HCEC 1CT (cell line): Measurements from ENCODE around the gene NOSTRIN.
"Not testable (repeated sequence)": the region's sequence is repeated elsewhere in the genome, so short reads cannot be mapped to it uniquely, and the experiment has no call there.

Experiments used
- DNase-seq: peaks from one replicate; pipeline ENCODE4 v3.0.0-alpha.2; 2017

NOSTRIN gene

DNA sequence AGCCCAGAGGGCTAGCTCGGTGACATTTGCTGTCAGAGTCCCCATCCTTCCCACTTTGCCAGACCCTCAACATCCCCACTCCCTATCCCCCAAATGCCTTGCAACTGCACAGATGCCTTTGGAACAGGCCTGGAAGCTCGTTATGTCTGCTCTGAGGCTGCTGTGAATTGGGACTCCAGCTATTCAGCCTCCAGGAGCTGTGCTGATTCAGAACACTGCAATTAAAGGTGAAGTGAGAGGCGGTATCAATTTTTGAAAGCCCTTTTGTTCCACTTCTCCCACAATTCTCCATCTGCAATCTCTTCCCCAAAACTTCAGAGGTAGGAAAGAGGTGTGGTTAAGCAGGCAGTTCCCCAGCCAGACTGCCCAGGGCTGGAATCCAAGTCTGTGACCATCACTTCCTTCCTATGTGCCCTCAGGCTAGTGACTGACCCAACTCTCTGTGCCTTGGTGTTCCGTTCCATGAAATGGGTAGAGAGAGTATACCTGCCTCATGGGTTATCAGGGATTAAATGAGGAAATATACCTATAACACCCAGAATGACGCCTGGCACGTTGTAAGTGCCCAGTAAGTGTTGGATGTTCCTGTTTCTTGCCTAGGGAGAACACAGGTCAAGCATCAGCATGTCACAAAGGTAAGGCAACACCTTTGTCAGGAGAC lies 17.5 kb downstream of the NOSTRIN start:
- DNase-seq = no peak

DNA sequence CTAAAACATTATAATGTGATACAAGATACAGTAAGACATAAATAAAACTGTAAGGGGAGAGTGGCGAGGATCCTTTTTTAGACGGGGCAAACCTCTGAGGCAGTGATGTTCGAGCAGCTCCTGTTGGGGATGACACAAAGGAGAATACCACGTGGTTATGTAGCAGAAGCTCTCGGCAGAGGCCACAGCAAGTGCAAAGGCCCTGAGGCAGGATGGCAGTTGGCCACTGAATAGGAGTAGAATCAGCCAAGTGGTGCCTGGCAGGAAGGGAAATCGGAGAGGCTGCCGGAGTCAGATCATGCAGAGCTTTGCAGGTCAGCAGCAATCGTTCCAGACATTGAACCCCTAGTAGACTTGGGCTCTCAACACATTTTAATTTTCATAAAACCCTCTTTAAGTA lies 19.1 kb downstream of the NOSTRIN start:
- no peak for DNase-seq

DNA sequence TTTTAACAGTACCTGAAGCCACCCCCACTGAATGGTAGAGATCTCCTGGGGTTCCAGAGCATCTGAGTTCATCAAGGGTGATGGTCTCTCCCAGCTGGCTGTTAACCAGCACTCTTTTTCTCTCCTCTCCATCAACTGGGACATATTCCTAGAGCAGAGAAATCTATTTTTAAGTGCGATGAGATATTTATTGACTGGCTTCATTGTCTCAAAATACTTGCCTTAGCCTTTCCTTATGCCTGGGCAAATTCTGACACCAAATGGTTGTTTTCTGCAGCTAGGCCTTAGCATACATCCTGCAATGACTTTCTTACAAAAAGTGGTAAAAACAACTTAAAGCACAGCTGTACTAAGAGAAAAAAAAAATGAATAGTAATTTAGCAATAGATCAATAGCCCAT lies 19.6 kb downstream of the NOSTRIN start:
- DNase-seq = no peak

DNA sequence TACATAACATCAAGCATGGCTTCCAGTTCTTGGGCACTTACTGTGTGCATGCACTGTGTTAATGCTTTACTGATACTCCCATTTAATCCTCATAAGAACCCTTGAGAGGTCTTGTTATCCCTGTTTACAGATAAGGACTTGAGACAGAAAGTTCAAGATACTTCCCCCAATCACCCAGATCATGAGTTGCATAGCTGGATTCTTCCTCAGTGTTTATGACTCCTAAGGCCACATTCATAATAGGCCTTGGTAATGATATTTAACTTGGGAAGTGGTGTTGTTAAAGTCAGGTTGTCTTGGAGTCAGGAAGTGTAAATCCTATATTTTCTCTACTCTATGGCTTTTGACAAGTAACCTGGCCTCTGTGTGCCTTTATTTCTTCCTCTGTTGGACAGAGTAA lies 22.7 kb downstream of the NOSTRIN start:
- no peak for DNase-seq

DNA sequence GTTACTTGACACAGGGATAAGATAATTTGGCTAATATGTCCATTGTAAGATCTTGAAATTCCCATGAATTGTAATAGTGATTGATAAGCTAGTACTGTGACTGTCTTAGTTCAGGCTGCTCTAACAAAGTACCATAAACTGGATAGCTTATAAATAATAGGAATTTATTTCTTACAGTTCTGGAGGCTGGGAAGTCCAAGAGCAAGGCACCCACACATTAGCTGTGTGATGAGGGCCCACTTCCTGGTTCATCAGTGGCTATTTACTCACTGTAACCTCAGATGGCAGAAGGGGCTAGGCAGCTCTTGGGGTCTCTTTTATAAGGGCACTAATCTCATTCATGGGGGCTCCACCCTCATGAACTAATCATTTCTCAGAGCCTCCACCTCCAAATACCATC lies 28.5 kb downstream of the NOSTRIN start:
- no peak for DNase-seq

DNA sequence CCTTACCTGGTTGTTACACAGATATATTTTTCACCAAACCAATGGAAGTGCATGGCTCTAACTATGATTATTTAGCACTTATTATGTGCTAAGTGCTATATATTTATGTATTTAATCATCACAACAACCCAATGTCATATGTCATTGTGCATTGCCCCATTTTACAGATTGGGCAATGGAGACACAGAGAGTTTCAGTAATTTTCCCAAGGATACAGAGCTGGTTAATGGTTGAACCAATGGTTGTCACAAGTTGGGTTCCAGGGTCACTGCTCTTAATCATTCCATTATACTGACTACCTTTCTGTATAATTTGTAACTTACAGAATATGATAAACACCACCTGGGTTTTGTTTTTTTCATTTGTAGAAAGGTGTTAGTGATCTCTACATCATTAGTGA lies 29.2 kb downstream of the NOSTRIN start:
- DNase-seq = no peak

DNA sequence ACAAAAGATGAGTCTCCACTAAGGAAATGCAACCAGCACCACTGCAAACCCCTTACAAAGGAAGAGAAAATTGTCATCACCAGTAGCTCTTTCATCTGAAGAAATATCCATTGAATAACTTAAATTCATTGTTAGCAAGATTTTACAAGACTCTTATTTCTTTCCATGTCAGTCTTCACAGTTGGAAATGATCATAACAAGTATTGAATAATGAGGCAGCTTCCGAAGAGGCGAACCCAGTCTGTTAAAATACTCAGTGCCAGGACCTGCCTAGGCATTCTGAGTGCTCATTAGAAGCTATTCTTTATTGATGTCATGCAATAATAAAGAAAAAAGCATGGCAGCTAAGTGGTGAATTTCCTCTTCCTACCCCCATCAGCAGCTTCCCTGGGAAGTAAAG lies 33.5 kb downstream of the NOSTRIN start:
- DNase-seq = no peak

DNA sequence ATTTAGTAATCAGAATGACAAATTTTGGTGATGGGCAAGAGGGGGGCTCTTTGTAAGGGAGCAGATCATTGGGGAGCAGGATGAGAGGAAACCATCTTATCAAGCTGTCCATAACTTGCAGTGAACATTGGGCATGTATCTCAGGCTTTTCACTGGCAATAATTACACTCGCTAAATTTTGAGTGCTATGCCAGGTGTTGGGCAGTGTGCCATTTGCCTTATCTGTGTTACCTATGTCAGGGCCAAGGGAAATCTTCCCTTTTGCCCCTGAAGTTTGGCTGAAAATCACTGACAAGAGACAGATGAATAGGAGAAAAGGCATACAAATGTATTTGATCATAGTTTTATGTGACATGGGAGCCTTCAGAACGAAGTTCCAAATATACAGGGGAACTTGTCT lies 39.0 kb downstream of the NOSTRIN start:
- DNase-seq = no peak

DNA sequence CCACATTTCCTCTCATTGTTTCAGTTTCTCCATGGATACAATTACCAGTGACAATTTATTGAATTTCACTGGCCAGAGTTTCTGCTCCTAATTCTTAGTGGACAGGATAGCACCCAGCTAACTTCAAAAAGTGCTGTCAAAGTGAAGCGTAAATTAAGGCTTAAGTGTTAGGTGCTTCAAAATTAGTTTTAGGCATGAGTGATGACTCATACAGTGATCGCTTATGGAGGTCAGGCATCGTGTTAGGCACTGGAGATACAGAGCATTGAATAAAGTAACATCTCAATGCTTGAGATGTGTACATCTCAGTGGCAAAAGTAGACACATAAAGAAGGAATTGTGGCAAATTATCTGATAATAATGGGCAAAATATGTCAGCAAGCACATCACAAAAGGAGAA lies 40.8 kb downstream of the NOSTRIN start:
- DNase-seq = no peak

DNA sequence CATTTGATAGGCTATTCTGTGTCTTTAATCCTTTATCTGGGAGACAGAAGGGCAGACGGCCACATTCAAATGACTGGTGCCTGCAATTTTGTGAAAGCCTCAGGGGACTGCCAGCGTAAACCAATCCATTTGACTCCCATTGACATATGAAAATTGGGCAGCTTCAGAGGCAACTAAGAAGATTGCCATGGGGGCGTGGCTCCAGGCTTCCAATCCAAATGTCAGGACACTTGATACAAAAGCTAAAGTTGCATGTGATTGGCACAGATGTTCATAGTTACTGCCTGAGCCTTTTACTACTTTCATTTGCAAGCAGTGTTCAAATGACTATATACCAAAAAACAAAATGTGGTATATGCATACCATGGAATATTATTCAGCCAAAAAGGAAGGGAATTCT lies 45.8 kb downstream of the NOSTRIN start:
- no peak for DNase-seq

DNA sequence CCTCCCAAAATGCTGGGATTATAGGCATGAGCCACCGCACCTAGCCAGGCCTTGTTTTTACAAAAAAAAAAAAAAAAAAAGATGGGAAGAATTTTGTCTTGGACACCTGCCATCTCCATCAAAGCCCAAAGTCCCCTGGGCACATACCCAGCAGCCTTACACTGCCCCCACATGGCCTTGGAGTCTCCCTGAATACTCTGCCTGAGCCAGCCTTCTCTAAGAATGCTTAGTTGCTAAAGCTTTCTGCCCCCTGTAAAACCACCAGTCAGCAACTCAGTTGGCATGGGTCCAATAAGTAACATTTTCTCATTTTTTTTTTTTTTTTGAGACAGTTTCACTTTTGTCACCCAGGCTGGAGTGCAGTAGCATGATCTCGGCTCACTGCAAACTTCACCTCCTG lies 47.2 kb downstream of the NOSTRIN start:
- DNase-seq = peak; percentile 16

DNA sequence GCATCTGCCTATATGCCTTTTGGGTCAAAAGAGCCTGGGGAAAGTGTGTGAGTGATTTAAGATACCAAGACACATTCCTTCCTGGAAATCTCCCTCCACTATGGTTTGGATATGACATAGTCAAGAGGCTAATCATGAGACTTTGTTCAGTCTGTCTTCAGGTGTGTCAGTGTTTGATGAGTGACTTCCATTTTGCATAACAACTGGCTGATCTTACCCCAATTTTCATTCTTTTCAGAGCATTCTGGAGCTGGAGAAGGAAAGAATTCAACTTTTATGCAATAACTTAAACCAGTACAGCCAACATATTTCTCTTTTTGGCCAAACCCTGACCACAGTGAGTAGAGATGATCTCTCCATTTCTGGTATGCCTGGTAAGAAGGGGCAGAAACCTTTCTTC lies 48.4 kb downstream of the NOSTRIN start:
- no peak for DNase-seq

DNA sequence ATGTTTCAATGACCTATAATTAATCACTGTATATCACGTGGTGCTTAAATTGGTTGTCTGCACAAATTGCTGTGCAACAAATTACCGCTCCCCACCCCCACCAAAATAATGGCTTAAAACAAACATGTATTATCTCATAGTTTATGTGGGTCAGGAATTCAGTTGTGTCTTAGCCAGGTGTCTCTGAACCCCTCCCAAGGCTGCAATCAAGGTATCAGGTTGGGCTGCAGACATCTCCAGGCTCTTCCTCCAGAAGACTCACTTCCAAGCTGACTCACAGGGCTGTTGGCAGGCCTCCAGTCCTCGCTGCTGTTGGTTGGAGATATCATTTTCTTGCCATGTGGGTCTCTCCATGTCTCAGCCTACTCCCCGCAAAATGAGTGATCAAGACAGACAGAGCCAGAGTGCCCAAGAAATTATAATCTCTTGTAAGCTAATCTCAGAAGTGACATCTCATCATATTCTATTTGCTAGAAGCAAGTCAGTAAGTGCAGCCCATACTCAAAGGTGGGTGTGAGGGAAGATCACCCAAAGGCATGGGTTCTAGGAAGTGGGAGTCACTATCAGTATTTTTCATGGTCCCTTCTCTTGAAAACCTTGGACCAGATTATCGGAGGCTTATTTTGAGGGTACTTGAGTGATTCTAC lies 49.4 kb downstream of the NOSTRIN start:
- DNase-seq = peak; percentile 56

DNA sequence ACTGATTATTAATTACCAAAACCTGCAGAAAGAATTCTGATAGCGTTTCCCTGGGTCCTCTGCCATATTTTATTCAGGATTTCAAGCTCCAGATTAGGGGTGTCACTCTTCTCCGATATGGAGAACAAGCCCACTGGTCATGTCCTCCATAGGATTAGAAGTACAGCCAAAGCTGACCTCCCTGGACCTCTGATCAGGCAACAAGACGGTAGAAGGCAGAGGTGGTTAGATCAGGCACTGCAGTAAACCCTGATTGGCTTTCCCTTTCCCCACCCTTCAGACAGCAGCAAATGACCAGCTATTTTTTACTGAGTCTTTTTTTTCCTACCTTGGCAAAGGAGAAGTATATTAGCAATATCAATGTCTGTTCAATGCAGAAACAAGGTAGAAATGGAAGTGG lies 50.0 kb downstream of the NOSTRIN start:
- no peak for DNase-seq

DNA sequence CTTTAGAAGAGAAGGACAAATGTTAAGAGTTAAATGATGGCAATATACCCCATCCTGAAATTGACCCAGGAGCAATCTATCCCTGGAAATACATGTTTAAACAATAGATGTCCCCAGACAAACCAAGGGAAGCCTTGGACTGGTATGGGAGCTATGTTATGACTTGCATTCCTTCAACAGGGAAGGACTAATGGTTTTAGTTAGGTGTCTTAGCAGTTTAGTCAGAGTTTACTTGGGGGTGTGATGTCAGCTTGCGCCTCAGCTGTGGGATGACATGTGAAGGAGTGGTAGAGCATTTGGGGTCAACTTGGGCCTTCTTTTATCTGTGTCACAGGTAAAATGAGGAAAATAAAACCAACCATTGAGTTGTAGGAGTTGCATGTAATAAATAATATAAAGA lies 51.0 kb downstream of the NOSTRIN start:
- DNase-seq = no peak

DNA sequence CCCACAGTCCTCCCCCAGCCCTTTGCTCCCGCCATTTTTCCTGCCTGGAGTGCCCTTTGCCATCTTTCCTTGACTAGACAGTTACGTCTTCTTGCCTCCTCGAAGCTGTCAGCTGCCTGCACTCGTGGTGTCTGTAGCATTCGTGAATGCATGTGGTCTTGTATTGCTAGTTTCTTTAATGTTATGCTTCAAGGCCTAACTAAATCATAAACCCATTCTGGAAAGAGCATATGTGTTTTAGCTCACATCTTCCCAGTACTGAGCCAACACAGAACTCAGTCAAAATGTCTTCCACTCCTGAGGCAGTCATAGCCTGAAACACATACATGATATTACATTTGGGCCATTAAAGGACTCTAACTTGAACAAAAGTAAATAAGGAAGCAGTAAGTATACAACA lies 52.2 kb downstream of the NOSTRIN start:
- DNase-seq = no peak

DNA sequence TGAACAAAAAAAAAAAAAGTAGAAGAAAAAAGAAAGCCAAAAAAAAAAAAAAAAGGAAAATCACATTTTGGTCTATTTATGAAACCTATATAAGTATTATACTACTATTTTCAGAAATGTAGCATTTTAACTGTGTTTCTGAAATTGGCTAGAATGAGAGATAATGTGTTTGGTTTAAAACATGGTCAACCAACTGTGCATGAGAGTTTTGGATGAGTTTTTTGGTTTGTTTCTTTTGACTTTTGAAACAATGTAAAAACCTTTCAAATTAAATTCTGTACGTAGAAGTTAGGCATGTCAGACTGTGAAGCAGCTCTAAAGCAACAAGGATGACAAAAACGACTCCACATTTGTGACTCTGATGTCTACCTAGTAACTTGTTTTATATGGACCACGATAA lies 53.2 kb downstream of the NOSTRIN start:
- no peak for DNase-seq

DNA sequence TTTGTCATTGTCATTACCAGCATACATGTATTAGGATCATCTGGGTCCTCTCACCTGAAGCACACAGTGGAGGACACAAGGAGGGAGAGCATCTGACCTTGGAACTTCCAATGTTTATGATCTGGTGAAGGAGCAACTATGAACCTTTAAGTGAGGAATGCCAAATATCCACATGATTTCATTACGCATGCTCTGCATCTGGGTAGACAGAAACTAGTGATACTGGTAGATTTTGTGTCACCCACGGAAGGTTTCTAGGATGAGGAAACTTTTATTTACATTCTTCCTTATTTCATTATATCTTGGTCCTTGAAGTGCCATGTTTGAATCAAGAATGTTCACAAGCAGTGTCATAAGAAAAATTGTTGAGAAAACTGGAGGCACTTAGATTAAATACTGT lies 55.7 kb downstream of the NOSTRIN start:
- no peak for DNase-seq

DNA sequence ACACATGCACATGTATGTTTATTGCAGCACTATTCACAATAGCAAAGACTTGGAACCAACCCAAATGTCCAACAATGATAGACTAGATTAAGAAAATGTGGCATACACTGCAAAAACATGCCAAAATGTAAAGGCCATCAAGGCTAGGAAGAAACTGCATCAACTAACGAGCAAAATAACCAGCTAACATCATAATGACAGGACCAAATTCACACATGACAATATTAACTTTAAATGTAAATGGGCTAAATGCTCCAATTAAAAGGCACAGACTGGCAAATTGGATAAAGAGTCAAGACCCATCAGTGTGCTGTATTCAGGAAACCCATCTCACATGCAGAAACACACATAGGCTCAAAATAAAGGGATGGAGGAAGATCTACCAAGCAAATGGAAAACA lies 64.7 kb downstream of the NOSTRIN start:
- DNase-seq = not testable (repeated sequence)

DNA sequence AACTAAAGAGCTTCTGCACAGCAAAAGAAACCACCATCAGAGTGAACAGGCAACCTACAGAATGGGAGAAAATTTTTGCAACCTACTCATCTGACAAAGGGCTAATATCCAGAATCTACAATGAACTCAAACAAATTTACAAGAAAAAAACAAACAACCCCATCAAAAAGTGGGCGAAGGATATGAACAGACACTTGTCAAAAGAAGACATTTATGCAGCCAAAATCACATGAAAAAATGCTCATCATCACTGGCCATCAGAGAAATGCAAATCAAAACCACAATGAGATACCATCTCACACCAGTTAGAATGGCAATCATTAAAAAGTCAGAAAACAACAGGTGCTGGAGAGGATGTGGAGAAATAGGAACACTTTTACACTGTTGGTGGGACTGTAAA lies 67.9 kb downstream of the NOSTRIN start:
- DNase-seq = not testable (repeated sequence)

DNA sequence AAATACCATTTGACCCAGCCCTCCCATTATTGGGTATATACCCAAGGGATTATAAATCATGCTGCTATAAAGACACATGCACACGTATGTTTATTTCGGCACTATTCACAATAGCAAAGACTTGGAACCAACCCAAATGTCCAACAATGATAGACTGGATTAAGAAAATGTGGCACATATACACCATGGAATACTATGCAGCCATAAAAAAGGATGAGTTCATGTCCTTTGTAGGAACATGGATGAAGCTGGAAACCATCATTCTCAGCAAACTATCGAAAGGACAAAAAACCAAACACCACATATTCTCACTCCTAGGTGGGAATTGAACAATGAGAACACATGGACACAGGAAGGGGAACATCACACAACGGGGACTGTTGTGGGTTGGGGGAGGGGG lies 68.4 kb downstream of the NOSTRIN start:
- not testable (repeated sequence) for DNase-seq

DNA sequence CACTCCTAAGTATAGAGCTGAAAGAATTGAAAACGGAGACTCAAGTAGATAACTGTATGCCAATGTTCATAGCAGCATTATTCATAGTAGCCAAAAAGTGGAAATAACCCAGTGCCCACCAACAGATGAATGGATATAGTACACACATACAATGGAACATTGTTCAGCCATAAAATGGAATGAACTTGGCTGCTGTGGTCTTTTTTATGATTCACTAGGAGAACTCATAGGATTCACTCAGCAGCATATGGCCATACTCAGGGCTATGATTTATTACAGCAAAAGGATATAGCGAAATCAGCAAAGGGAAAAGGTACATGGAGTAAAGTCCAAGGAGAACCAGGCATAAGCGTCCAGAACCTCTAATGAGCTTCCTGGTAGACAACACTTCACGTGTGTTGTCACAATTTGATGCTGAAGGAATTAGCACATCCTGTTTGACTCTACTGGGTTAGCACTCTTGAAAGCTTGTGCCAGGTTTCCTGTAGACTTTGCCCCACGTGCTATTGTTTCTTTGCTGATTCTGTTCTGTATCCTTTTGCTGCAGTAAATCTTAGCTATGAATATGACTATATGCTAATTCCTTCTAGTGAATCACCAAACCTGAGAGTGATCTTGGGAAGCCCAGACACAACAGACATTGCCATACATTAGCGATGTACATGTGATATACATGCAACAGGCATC lies 72.1 kb downstream of the NOSTRIN start:
- no peak for DNase-seq

DNA sequence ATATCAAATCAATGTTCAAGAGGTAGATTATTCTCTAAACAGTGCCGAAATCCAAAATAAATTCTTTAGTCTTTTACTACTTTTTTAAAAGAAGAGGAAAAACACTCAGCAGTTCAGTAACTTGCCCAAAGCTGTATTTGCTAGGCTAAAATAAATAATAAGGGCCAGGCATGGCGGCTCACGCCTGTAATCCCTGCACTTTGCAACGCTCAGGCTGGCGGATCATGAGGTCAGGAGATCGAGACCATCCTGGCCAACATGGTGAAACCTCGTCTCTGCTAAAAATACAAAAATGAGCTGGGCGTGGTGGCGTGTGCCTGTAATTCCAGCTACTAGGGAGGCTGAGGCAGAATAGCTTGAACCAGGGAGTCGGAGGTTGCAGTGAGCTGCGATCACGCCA lies 79.7 kb downstream of the NOSTRIN start:
- DNase-seq = not testable (repeated sequence)

DNA sequence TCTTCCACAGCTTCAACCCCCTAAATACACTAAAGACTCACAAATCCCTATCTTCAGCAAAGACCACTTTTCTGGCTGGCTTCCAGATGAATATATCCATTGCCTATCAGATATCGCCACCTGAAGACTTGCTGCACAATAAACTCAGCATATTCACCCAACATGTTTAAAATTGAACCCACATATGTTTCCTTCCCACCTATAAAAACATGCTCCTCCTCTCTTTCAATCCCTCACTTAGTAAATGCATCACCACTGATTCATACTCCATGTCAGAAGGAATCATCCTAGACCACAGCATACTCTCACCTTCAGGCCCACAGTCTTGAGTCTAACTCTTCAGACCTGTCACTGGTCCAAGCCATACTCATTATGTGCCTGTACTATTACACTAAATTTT lies 82.5 kb downstream of the NOSTRIN start:
- DNase-seq = peak; percentile 64

DNA sequence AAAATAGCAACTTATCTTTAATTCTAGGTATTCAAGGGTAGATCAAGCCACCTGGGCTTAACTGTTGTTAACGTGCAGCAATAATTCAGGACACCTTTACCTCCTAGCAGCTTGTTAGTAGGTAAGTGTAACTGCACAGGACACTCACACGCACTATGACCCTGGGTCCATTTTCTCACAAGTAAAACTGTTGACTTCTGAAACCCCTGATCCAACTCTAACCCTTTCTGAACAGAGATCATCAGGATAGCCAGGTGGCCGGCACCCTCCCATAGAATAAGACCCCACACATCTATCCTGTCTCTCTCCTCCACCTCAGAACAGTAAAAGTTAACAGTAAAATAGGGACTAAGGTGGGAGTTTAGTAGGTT lies 87.2 kb downstream of the NOSTRIN start:
- DNase-seq = no peak
